K562 (cell line): ENCODE data around the gene SLC35G6. TPM values are rescaled to one million over a fixed set of nuclear protein-coding genes. Genes with fewer than 3 reads are reported as not detected.

ENCODE experiments used
- ARHGAP35 ChIP-seq: fragments of 450-650 bp; IDR thresholded peaks from 2 replicates; pipeline ENCODE4 v1.6.1; 2018; ENCODE audit not compliant: partially characterized antibody
- CREBBP ChIP-seq: IDR thresholded peaks from one replicate; pipeline ENCODE4 v1.6.1; 2012; ENCODE audit warnings: low read depth, mild to moderate bottlenecking, control low read depth, inconsistent platforms, low read length
- ESRRB ChIP-seq: fragments of 250-450 bp; sonication (Bioruptor Pico); IDR thresholded peaks from 2 replicates; pipeline ENCODE4 v1.5.0; 2020; ENCODE audit warnings: mild to moderate bottlenecking, moderate library complexity, borderline replicate concordance
- HDAC2 ChIP-seq: fragments of 450-650 bp; IDR thresholded peaks from 2 replicates; pipeline ENCODE4 v1.6.1; 2016; ENCODE audit warnings: mild to moderate bottlenecking
- LCOR ChIP-seq: sonication (generic); formaldehyde crosslinking; IDR thresholded peaks from 2 replicates; pipeline ENCODE4 v1.8.0; 2022; ENCODE audit warnings: mild to moderate bottlenecking, missing genetic modification reagents
- NFRKB ChIP-seq: fragments of 450-650 bp; IDR thresholded peaks from 2 replicates; pipeline ENCODE4 v1.6.1; 2016; ENCODE audit warnings: low read depth
- RBM22 ChIP-seq: fragments of 200-400 bp; formaldehyde crosslinking; IDR thresholded peaks from 2 replicates; pipeline ENCODE4 v1.6.1; 2018; ENCODE audit warnings: low read length, low read depth; ENCODE audit not compliant: poor library complexity, severe bottlenecking
- RERE ChIP-seq: sonication (generic); formaldehyde crosslinking; IDR thresholded peaks from 2 replicates; pipeline ENCODE4 v1.8.0; 2023; ENCODE audit warnings: missing genetic modification reagents, mild to moderate bottlenecking, borderline replicate concordance
- ZC3H11A ChIP-seq: IDR thresholded peaks from 2 replicates; pipeline ENCODE4 v1.6.1; 2012; ENCODE audit warnings: low read depth, low read length, improper control_type of control experiment
- ZNF134 ChIP-seq: fragments of 250-450 bp; sonication (Bioruptor Pico); conservative IDR thresholded peaks from 2 replicates; pipeline ENCODE4 v1.4.0; 2020
- ZNF707 ChIP-seq: fragments of 250-450 bp; sonication (Bioruptor Pico); conservative IDR thresholded peaks from 2 replicates; pipeline ENCODE4 v1.8.0; 2022; ENCODE audit warnings: inconsistent platforms, mild to moderate bottlenecking, moderate library complexity
- polyA plus RNA-seq, 8 experiments: library from polyadenylated mRNA; depleted of rRNA in 4 of 8; stranded (reverse) in 5 of 8; unstranded in 3 of 8; fragments of >200 nt; fragmentation: Nextera tagmentation in 2 of 8; fragmentation: Illumina TruSeq in 1 of 8; extraction: Ambion mirVana in 2 of 8; extraction: Trizol in 1 of 8; gene quantifications; 2 replicates each; pipeline versions ENCODE4 v1.2.1 to v1.2.3, GENCODE V29; 2011 to 2014; ENCODE audit warnings: inconsistent platforms in 1 of 8, missing spikeins in 1 of 8
- total RNA-seq, 7 experiments: library from RNA; depleted of rRNA in 6 of 7; stranded (reverse); fragments of >200 nt in 6 of 7; fragmentation: Illumina TruSeq in 2 of 7; extraction: Trizol in 2 of 7; gene quantifications; 2 replicates each; pipeline versions ENCODE4 v1.2.1 to v1.2.3, GENCODE V29; 2011 to 2021; ENCODE audit warnings: low replicate concordance in 1 of 7

SLC35G6 gene
- total and polyA plus RNA-seq, 9 of the 15 experiments (the other 6 are each of a cell fraction or from before 2014, with no cell fraction given) = not detected

- TF ChIP-seq RERE (CRISPR knock-in tag) = no peak
- no peak for TF ChIP-seq ARHGAP35
- TF ChIP-seq CREBBP = no peak
- TF ChIP-seq HDAC2 = no peak
- no peak for TF ChIP-seq LCOR
- TF ChIP-seq RBM22 = no peak
- TF ChIP-seq ZC3H11A = no peak
- no peak for TF ChIP-seq ESRRB (CRISPR knock-in tag)
- TF ChIP-seq ZNF707 = no peak
- TF ChIP-seq NFRKB = no peak
- TF ChIP-seq ZNF134 (CRISPR knock-in tag) = no peak
These were observed 17.2 kb upstream of the SLC35G6 start (continued) for GRCh38 chr17:7464081-7464480.
